H1 (cell line): Measurements from ENCODE around the gene RNF113B. TPM values are rescaled to one million over a fixed set of nuclear protein-coding genes. Genes with fewer than 3 reads are reported as not detected.

Experiments used
- CTCF ChIA-PET: fragments of 300-600 bp; sonication (Branson Sonifier 250); formaldehyde crosslinking; loops from one replicate; lab custom pipeline; 2021; ENCODE audit not compliant: partially characterized antibody; lab: Charles Lee
- POLR2A ChIA-PET: fragments of 300-600 bp; sonication (Branson Sonifier 250); formaldehyde crosslinking; loops from one replicate; lab custom pipeline; 2021; ENCODE audit warnings: inconsistent platforms; ENCODE audit not compliant: partially characterized antibody; lab: Charles Lee
- DNase-seq, 2 experiments: peaks; one replicate each; pipeline versions ENCODE4 v3.0.0 to v3.0.0-alpha.2; 2010 to 2022; ENCODE audit warnings: low spot score in 2 of 2, low read depth in 1 of 2, mixed read lengths in 1 of 2
- FAIRE-seq: peaks from 2 replicates; lab custom pipeline; 2011; peaks lifted over from hg19 to GRCh38; lab: Jason Lieb, UNC
- H2AFZ ChIP-seq: 2 replicates; pipeline ENCODE4 v1.8.1; 2012; ENCODE audit warnings: low read length, inconsistent platforms
- H2AK5ac ChIP-seq: 2 replicates; pipeline ENCODE4 v1.6.1; 2013; ENCODE audit warnings: low read depth, low read length
- H2BK120ac ChIP-seq: replicated peaks from 2 replicates; pipeline ENCODE3; 2013; ENCODE audit warnings: low read depth, low read length, inconsistent platforms
- H2BK12ac ChIP-seq: 2 replicates; pipeline ENCODE4 v1.6.1; 2013; ENCODE audit warnings: low read depth, low read length
- H2BK15ac ChIP-seq: 2 replicates; pipeline ENCODE4 v1.6.1; 2013; ENCODE audit warnings: low read length
- H2BK20ac ChIP-seq: 2 replicates; pipeline ENCODE4 v1.6.1; 2013; ENCODE audit warnings: low read length
- H2BK5ac ChIP-seq: 2 replicates; pipeline ENCODE4 v1.6.1; 2013; ENCODE audit warnings: low read depth, low read length
- H3K14ac ChIP-seq: 2 replicates; pipeline ENCODE4 v1.6.1; 2013; ENCODE audit warnings: inconsistent platforms; ENCODE audit not compliant: insufficient read length
- H3K18ac ChIP-seq: 2 replicates; pipeline ENCODE4 v1.6.1; 2013; ENCODE audit warnings: low read length; ENCODE audit errors: extremely low read depth
- H3K23ac ChIP-seq: 2 replicates; pipeline ENCODE4 v1.6.1; 2013; ENCODE audit warnings: inconsistent platforms; ENCODE audit not compliant: insufficient read length
- H3K23me2 ChIP-seq: 2 replicates; pipeline ENCODE4 v1.6.1; 2013; ENCODE audit warnings: low read depth, low read length
- H3K27ac ChIP-seq: 2 replicates; pipeline ENCODE4 v1.6.1; 2011; ENCODE audit warnings: low read depth, low read length, inconsistent platforms
- H3K27me3 ChIP-seq, 4 experiments: replicated peaks in 1 of 4; 1 replicate in 1 of 4; 2 replicates in 3 of 4; pipeline versions ENCODE4 v1.6.1 to v1.8.1; 2011 to 2013; ENCODE audit warnings: low read length in 3 of 4, mild to moderate bottlenecking in 3 of 4, inconsistent platforms in 2 of 4, mixed read lengths in 2 of 4, moderate library complexity in 1 of 4; ENCODE audit not compliant: control insufficient read depth in 3 of 4, insufficient read depth in 3 of 4; ENCODE audit errors: extremely low read depth in 1 of 4
- H3K36me3 ChIP-seq, 4 experiments: 2 replicates each; pipeline versions ENCODE4 v1.6.1 to v1.8.1; 2011 to 2013; ENCODE audit warnings: mild to moderate bottlenecking in 4 of 4, low read length in 3 of 4, moderate library complexity in 2 of 4, control low read depth in 1 of 4, inconsistent platforms in 1 of 4; ENCODE audit not compliant: insufficient read depth in 4 of 4, control insufficient read depth in 2 of 4
- H3K4ac ChIP-seq: replicated peaks from 2 replicates; pipeline ENCODE3; 2013; ENCODE audit warnings: low read length, low read depth, mixed read lengths, inconsistent platforms; ENCODE audit not compliant: insufficient read length
- H3K4me1 ChIP-seq, 4 experiments: replicated peaks in 1 of 4; 1 replicate in 1 of 4; 2 replicates in 3 of 4; pipeline versions ENCODE4 v1.6.1 to v1.8.1; 2011 to 2013; ENCODE audit warnings: low read length in 3 of 4, inconsistent platforms in 2 of 4, mixed read lengths in 1 of 4; ENCODE audit not compliant: insufficient read depth in 4 of 4, control insufficient read depth in 3 of 4
- H3K4me2 ChIP-seq, 2 experiments: 2 replicates each; pipeline versions ENCODE4 v1.6.1 to v1.8.1; 2011 to 2013; ENCODE audit warnings: low read depth in 2 of 2, low read length in 2 of 2, control low read depth in 1 of 2, inconsistent platforms in 1 of 2, mild to moderate bottlenecking in 1 of 2; ENCODE audit not compliant: insufficient read depth in 1 of 2
- H3K4me3 ChIP-seq, 4 experiments: fragments of 200-600, 300-600 bp in 1 of 4; sonication (generic), shearing (Covaris generic), sonication (Bioruptor Twin) in 1 of 4; 2 replicates each; pipeline versions ENCODE4 v1.5.1 to v1.8.1; 2011 to 2016; ENCODE audit warnings: low read length in 4 of 4, low read depth in 3 of 4, control low read depth in 2 of 4, inconsistent platforms in 2 of 4, mild to moderate bottlenecking in 2 of 4, mixed read lengths in 1 of 4, moderate library complexity in 1 of 4; ENCODE audit not compliant: insufficient read depth in 2 of 4; ENCODE audit errors: extremely low read depth in 1 of 4
- H3K56ac ChIP-seq: replicated peaks from 2 replicates; pipeline ENCODE3; 2013; ENCODE audit warnings: low read depth, mild to moderate bottlenecking, mixed read lengths, low read length, inconsistent platforms; ENCODE audit not compliant: insufficient read length
- H3K79me1 ChIP-seq: 2 replicates; pipeline ENCODE4 v1.6.1; 2013; ENCODE audit warnings: low read depth, low read length, control low read depth
- H3K79me2 ChIP-seq, 2 experiments: 2 replicates each; pipeline versions ENCODE4 v1.6.1 to v1.8.1; 2012 to 2013; ENCODE audit warnings: low read length in 2 of 2, mild to moderate bottlenecking in 2 of 2, inconsistent platforms in 1 of 2; ENCODE audit not compliant: insufficient read depth in 2 of 2, control insufficient read depth in 1 of 2
- H3K9ac ChIP-seq, 4 experiments: replicated peaks in 1 of 4; 1 replicate in 1 of 4; 2 replicates in 3 of 4; pipeline versions ENCODE4 v1.6.1 to v1.8.1; 2011 to 2013; ENCODE audit warnings: low read depth in 3 of 4, low read length in 3 of 4, control low read depth in 2 of 4, mild to moderate bottlenecking in 2 of 4, moderate library complexity in 2 of 4, inconsistent platforms in 1 of 4; ENCODE audit errors: extremely low read depth in 1 of 4
- H3K9me3 ChIP-seq, 2 experiments: 2 replicates each; pipeline versions ENCODE4 v1.6.1 to v1.8.1; 2012 to 2013; ENCODE audit warnings: mild to moderate bottlenecking in 2 of 2, moderate library complexity in 2 of 2, control low read depth in 1 of 2, inconsistent platforms in 1 of 2, low read depth in 1 of 2, low read length in 1 of 2, mixed read lengths in 1 of 2; ENCODE audit not compliant: insufficient read depth in 2 of 2
- H4K20me1 ChIP-seq, 2 experiments: replicated peaks in 1 of 2; 2 replicates each; pipeline versions ENCODE3 to v1.8.1; 2011 to 2013; ENCODE audit warnings: inconsistent platforms in 2 of 2, low read length in 2 of 2, mild to moderate bottlenecking in 1 of 2; ENCODE audit not compliant: insufficient read depth in 2 of 2, control insufficient read depth in 1 of 2
- H4K5ac ChIP-seq: 2 replicates; pipeline ENCODE4 v1.6.1; 2013; ENCODE audit warnings: low read length, low read depth, mixed read lengths, inconsistent platforms; ENCODE audit not compliant: insufficient read length
- H4K8ac ChIP-seq: 2 replicates; pipeline ENCODE4 v1.8.0; 2013; ENCODE audit warnings: mild to moderate bottlenecking, moderate library complexity, low read length, inconsistent platforms; ENCODE audit not compliant: insufficient read depth; ENCODE audit errors: extremely low read depth
- H4K91ac ChIP-seq: replicated peaks from 2 replicates; pipeline ENCODE3; 2013; ENCODE audit warnings: low read length, mixed read lengths, inconsistent platforms; ENCODE audit not compliant: insufficient read length
- CEBPB ChIP-seq: IDR thresholded peaks from 2 replicates; pipeline ENCODE4 v1.6.1; 2012; ENCODE audit warnings: low read depth, low read length
- CHD2 ChIP-seq: IDR thresholded peaks from 2 replicates; pipeline ENCODE4 v1.6.1; 2012; ENCODE audit warnings: low read length, improper control_type of control experiment
- CTBP2 ChIP-seq: IDR thresholded peaks from 2 replicates; pipeline ENCODE4 v1.7.0; 2011; ENCODE audit warnings: borderline replicate concordance, mild to moderate bottlenecking, moderate library complexity, mixed read lengths, low read length; ENCODE audit not compliant: insufficient read depth, insufficient read length
- EP300 ChIP-seq, 2 experiments: IDR thresholded peaks; 1 replicate in 1 of 2; 2 replicates in 1 of 2; pipeline ENCODE4 v1.6.1; 2011 to 2012; ENCODE audit warnings: low read depth in 2 of 2, low read length in 2 of 2, mild to moderate bottlenecking in 2 of 2, borderline replicate concordance in 1 of 2, inconsistent platforms in 1 of 2, moderate library complexity in 1 of 2
- POLR2AphosphoS5 ChIP-seq: IDR thresholded peaks from 2 replicates; pipeline ENCODE4 v1.6.1; 2011; ENCODE audit warnings: low read depth, low read length
- POU5F1 ChIP-seq: IDR thresholded peaks from 2 replicates; pipeline ENCODE4 v1.6.1; 2011; ENCODE audit warnings: low read depth, mild to moderate bottlenecking, low read length, moderate library complexity
- RBBP5 ChIP-seq: IDR thresholded peaks from 2 replicates; pipeline ENCODE4 v1.7.1; 2012; ENCODE audit warnings: low read depth, mild to moderate bottlenecking, inconsistent platforms, low read length, moderate library complexity, borderline replicate concordance
- YY1 ChIP-seq: IDR thresholded peaks from 2 replicates; pipeline ENCODE4 v1.6.1; 2011; ENCODE audit warnings: low read depth, mild to moderate bottlenecking, low read length
- WGBS, 2 experiments: shearing (Covaris generic) in 1 of 2; methylation state at CpG; one replicate each; pipeline versions ENCODE4 v1.1.6 to v1.1.7; 2013 to 2015; ENCODE audit warnings: low lambda C conversion rate in 2 of 2, mixed read lengths in 2 of 2, inconsistent platforms in 1 of 2, low coverage in 1 of 2, missing lambda C conversion rate in 1 of 2; ENCODE audit not compliant: insufficient replicate concordance in 2 of 2, insufficient coverage in 1 of 2, insufficient read length in 1 of 2; ENCODE audit errors: extremely low coverage in 1 of 2, missing lambda C conversion rate in 1 of 2; 5-methylcytosine and 5-hydroxymethylcytosine counted together
- polyA plus RNA-seq, 7 experiments: library from polyadenylated mRNA; depleted of rRNA in 3 of 7; stranded (reverse) in 5 of 7; unstranded in 2 of 7; fragments of >200 nt in 5 of 7; fragments of 200-250 nt in 2 of 7; gene quantifications; 1 replicate in 5 of 7; 2 replicates in 1 of 7; 4 replicates in 1 of 7; pipeline versions ENCODE4 v1.2.1 to v1.2.3, GENCODE V29; 2011 to 2013; ENCODE audit warnings: missing spikeins in 2 of 7, mixed read lengths in 2 of 7
- total RNA-seq: library from RNA; stranded (reverse); fragmentation: NEBNext Ultra II Directional; extraction: Animal tissue kit (Norgen Biotek cat#: 25700); gene quantifications from 2 replicates; pipeline ENCODE4 v1.2.1, GENCODE V29; 2021

RNF113B gene
- total and polyA plus RNA-seq, 2 of the 8 experiments (the other 6 are each of a cell fraction or from before 2014, with no cell fraction given), result not detected

DNA sequence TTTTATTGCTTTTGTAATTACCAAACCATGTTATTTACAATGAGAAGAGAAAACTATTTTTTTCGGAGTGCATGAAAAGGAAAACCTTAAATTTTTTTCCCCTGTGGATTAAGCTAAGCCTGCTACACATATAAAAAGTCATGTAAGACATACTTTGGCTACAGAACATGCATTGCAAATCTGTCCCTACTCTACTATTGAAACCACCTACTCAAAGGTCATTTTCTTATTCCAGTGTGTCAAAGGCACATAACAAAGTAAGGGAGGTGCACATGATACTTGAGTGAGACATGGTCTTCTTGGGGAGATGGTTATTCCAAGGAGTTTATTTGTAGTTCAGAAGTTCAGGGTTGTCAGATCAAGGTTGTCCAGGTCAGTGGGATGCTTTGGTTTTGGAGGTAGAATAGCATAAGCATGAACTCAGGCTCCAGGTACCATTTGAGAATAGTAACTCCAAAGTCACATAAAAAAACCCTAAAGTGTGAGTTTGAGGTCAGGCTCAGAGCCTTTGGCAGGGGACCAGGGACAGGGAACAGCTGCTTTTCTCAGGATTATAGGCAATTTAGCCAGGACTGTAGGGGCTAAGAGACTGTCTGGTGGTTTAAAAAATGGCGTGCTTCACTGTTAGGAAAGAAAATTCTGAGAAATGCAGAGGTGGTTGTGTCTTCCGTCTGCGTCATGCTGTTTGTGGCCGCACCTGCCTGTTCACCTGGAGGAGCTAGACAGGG lies 18.7 kb downstream of the RNF113B start:
- H3K79me1 ChIP-seq, result peaks cover 11% of the 10 kb centered on the region; the same call in 1 of the 2 replicates
- CTCF ChIA-PET, result interaction anchor here (0.6 to 1.3 kb wide), 2 partner anchors 10 to 119 kb away, joined by 3 read pairs; no protein-coding TSS in a partner anchor

More for the DNA sequence above, 18.7 kb downstream of the RNF113B start:
- no peak overlapping the region for H2BK15ac ChIP-seq
- POLR2A ChIA-PET, result interaction anchor here (0.6 to 1.2 kb wide), 3 partner anchors 42 to 341 kb away, joined by 3 to 5 read pairs (median 3); no protein-coding TSS in a partner anchor
- H3K23me2 ChIP-seq, result no peaks in the 10 kb centered on the region
- no peak overlapping the region for H3K23ac ChIP-seq
- 89% methylated on average over 5 of the region's 5 CpGs; no CpG with 5 or more reads in 1 of the 2 experiments for WGBS, 2 experiments
- H3K18ac ChIP-seq, result no peak overlapping the region; the same call in 1 of the 2 replicates
- H3K79me2 ChIP-seq, result peaks cover 0 to 78% of the 10 kb centered on the region in 2 experiments; a peak in 3 of 4 replicates
- H3K9ac ChIP-seq, result no peak overlapping the region
- no peak overlapping the region for H4K5ac ChIP-seq
- peaks cover 0 to 6% of the 10 kb centered on the region in 2 experiments for H4K20me1 ChIP-seq
- no peak for FAIRE-seq
- no peak overlapping the region for H2AFZ ChIP-seq
- TF ChIP-seq POLR2AphosphoS5, result no peak
- TF ChIP-seq CHD2, result no peak
- TF ChIP-seq EP300 (IDR thresholded peaks at IDR 0.05; ENCODE audit: borderline replicate concordance in 1 of 2, low read depth in 2 of 2, low read length in 2 of 2), result no peak
- no peak for TF ChIP-seq CTBP2
- TF ChIP-seq RBBP5, result no peak
- no peak for TF ChIP-seq YY1
- TF ChIP-seq POU5F1, result no peak
- no peak for TF ChIP-seq CEBPB
- TF ChIP-seq, all 59 proteins: peak for 0
- Histone ChIP-seq H3K56ac (no peak overlapping the region), H3K4ac (no peak overlapping the region), H3K36me3 (peaks cover 0 to 3% (median 2%) of the 10 kb centered on the region in 4 experiments; a peak in 4 of 8 replicates), H3K14ac (no peak overlapping the region), H2BK12ac (no peak overlapping the region), H3K27ac (no peak overlapping the region), H3K27me3 (no peaks in the 10 kb centered on the region), H4K91ac (no peak overlapping the region), H2BK5ac (no peak overlapping the region), H2BK120ac (no peak overlapping the region), H2BK20ac (no peak overlapping the region), H3K4me3 (no peak overlapping the region), H3K4me2 (no peak overlapping the region), H4K8ac (no peak overlapping the region), H2AK5ac (no peak overlapping the region), H3K9me3 (no peaks in the 10 kb centered on the region), H3K4me1 (peaks cover 3 to 13% (median 8%) of the 10 kb centered on the region in 4 experiments; a peak in 5 of 7 replicates)
- no peak for DNase-seq
